D341Med (cell line): ENCODE results near the gene CREB3L4.

Source experiments
- DNase-seq: peaks from one replicate; pipeline ENCODE4 v3.0.0; 2012; ENCODE audit warnings: low spot score

CREB3L4 gene, protein sequence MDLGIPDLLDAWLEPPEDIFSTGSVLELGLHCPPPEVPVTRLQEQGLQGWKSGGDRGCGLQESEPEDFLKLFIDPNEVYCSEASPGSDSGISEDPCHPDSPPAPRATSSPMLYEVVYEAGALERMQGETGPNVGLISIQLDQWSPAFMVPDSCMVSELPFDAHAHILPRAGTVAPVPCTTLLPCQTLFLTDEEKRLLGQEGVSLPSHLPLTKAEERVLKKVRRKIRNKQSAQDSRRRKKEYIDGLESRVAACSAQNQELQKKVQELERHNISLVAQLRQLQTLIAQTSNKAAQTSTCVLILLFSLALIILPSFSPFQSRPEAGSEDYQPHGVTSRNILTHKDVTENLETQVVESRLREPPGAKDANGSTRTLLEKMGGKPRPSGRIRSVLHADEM

DNA sequence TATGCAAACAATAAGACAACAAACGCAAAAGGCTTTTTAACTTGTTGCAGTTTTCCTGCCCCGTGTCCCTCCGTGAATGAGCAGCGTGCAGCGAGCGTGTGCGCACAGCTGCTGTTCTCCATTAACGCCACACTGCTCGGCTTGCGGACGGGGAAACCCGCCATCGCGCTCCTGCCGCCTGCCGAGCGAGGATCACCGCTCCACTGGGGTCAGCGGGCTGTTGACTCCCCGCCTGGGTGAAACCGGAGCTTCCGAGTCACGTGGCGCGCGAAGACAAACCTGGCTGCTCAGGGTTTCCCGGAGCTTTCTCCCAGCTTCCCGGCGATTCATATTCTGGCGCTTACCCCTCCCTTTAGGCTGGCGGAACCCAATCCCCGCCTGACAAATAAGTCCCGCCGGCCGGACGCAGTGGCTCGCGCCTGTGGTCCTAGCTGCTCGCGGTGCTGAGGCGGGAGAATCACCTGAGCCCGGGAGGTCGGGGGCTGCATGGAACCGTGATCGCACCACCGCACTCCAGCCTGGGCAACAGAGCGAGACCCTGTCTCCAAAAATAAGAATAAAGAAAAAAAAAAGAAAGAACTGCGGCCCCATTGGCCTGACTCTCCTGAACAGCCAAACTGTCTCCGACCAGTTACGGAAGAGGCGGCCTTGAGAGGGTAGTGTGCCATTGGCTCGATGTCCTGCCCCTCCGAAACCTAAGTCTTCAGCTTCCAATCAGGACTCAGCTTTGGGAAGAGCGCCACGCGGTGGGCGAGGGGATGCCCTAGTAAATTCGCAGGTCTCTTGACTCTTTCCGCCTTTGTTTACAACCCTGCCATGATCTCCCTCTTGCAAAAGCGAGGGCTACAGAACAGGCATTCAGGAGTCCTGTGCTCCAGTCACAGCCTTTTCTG, at the start of gene CREB3L4:
CREB3L4 (plus strand) TSS at position 796 of the 893 bp plus-strand sequence. CDS start 624 bp downstream, outside the sequence.
- peak; percentile 93 for DNase-seq

DNA sequence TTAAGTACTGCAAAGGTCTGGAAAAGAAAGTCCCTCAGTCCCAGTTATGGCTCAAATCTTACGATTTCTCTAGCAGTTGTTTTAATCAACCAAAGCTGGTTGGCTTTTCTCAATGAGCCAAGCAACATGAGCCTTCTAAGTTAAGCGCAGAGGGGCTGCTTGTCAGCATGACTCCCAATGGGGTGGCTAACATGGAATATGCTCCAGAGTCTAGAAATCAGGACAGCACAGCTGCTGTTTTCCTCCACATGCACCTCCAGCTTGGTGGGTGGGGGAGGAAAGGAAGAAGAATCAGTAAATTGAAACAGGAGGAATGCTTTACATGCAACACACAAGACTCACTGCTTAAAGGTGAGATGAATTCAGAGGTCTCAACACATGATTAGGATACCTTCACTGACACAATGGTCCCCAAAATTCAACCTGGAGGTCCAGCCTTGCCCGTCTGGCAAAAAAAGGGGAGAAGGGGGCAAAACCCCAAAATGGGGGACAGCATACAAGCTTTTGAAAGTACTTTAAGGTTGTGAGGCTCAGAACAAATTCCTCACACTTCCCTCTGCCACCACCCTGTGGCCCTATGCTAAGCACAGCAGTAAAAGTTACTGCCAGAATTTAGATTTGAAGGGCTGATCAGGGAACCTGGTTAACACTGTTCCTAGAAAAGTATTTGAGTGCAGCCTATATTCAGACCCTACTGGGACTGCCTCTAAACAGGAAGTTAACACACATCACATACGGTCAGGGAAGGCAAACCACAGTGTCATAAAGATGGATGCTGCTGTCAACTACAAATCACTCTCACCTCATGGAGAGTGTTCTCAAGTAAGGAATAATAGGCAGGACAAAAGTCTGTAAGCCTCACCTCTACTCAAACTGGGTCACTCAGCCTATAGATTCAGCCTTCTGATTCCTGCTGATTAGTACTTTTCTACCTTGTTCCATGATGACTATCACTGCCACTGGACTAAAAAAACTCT, 47.5 kb upstream of the CREB3L4 start:
- DNase-seq = peak; percentile 37

DNA sequence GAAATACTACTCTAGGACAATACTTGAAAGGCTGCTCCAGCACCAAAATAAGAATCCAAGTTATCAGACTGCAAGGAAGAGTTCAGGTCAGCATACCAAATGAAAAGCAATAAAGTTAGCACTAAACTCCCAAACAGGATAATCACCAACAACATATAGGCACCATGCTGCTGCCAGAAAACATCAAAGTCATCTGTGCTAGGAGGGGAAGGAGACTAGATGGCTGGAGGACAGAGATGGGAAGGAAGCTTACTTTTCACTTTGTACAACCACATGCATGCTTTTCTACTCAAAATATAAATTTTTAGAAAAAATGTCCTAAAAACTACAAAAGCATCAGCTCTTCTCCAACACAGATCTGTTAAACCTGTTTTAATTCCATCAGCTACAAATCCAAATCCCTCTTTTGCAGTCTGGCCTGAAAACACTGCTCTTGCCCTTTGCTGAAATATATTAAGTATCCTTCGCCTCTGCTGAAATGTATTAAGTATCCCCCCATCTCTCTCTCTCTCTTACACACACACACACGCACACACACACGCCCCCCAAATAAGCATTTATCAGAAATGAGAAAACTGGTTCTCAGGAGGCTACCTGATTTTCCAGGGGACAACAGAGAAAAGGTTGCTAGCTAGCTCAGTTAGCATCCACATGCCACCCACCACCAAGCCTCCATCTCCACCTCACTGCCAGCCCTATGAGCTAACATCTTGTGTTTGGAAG, 46.5 kb upstream of the CREB3L4 start:
- no peak for DNase-seq

DNA sequence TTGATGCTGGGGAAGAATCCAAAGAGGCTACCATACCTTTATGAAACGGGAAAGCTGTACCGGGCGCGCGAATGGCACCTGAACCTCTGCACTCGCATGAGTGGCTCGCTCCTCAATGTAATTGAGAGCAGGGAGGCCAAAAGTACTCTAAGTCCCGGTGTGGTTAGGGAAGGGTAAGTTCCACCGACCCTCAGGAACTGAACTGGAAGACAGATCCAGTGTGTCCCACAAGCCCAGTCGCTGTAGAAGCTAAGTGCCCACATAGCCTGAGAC, 46.0 kb upstream of the CREB3L4 start:
- peak; percentile 38 for DNase-seq

DNA sequence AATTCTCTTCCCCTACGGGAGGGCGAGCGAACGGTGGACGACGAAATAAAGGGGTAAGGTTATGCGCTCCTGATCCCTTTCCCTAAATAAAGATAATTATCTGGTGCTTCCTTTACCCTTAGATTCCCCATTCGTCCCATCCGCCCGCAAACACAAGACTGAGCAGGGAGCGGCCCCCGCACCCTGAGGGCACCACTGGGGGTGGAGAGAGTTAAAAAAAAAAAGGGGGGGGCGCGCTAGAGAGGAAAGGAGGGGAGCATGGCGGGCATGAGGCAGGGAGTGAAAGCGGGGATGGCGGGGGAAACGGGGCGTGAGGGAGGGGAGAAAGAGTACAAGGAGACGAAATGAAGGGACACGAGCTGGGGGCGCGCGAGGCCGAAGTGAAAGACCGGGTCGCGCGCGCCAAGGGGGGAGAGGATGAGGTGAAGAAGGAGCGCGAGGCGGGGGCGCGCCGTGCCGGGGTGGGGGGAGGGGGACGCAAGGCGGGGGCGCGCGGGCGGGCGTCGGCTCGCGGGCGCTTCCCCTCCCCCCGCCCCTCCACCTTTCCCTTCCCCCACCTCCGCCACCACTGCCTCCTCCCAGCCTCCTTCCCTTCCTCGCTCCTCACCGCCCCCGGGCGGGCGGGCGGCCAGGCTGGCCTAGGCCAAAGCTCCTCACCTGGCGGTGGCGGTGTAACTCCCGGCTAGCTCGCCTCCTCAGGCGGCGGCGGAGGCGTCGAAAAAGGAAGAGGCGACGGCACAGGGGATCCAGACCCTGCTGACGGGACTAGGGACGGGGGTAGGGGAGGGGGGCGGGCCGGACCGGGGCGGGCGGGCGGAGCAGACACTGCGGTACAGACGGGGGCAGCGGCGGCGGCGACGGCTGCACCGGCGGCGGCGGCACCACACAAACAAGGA, 45.4 kb upstream of the CREB3L4 start:
- peak; percentile 90 for DNase-seq

DNA sequence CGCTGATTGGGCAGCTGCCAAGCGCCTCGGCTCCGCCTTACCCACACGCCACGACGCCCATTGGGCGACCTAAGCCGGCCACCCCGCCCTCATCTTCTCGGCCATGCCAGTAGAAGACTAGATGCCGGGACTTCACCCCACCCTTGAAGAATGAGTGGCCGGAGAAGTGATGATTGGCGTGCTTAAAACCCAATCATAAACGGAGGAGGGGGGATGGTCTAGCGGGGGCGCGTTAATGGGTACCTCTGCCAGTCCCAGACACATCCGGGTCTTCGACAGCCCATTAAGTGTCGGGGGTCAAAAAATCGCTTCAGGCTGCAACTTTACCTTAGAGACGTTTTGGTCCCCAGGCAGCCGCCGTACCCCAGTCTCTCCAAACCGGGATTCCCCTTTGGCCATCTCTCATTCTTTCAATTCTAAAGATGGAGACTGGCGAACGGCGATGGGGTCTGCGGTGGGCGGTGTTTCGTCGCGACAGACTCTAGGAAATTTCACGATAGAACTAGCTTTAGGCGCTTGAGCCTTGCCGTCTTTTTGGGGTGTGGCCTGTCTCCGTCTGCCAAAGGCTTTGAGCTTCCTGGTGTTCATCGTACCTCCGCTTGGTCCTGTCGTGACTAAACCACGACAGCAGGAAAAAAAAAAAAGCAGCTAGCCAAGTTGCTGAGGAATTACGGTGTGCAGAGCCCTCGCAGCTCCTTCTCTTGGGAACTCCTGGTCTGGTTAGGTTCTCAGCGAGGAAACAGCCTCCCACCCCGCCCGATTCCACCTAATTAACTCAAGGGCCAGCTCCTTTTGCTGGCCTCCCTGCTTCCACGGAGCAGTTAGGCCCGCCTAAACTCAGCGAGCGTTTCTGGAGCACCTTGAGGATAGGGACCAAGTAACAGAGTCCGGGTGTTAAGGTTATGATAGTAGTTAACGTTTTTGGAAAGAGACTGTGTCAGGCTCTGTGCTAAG, 44.5 kb upstream of the CREB3L4 start, which contains the start of gene GATAD2B:
GATAD2B (minus strand) TSS at position 1 of the 954 bp plus-strand sequence. CDS start 94,625 bp downstream, outside the sequence.
- peak; percentile 98 for DNase-seq

DNA sequence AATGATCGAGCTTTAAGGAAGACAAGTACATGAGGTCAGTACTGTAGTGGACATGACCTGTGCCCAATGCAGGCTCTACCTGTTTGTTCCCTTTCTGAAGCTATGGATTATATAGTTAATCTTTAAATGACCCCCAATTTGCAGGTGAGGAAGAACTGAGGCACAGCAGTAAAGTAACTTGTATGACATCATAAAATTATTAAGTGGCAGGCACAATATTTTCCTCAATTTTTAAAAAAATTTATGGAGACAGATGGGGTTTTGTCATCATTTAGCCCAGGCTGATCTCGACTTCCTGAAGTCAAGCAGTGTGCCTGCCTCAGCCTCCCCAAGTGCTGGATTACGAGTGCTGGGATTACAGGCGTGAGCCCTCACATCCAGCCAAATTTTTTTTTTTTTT, 41.3 kb upstream of the CREB3L4 start:
- no peak for DNase-seq

DNA sequence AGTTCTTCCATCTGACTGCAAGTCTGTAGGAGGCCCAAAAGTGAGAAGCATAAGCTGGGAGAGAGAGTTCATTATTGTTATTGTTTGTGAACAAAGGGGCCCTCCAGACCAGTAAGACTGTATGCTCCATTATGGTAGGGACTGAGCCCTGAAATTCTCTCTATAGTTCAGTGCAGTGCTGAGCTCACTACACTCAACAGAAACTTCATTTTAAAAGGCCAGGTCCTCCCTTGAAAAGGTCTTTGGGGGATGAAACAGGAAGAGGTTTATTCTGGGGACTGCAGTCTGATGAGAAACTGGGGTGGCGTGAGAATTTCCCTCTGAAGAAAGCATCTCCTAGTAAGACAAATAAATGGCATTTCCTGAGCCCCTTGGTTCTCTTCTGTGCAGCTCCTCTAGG, 39.5 kb upstream of the CREB3L4 start:
- no peak for DNase-seq

DNA sequence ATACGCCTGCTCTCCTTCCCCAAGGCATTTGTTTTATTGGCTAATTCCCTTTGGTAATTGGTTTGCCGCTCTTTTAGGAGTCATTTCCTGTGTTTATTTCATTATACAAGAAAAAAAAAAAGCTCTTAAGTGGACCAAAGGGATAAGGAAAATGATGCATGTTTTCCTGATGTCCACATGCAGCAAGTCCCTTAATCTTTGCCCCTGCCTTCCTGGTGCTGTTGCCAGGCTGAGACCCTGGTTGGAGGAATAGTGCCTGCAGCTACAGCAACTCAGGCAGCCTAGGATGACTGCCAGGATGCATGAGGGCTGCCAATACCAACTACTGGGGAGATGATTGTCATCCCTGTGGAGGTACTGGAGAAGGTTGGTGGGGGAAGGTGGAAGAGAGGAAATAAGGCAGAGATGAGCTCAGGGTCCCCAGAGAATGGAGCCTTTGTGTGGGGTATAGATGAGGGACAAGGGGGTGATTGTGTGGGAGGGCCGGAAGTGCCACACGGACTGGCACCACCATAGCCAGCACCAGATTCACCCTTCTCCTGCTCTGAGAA, 38.8 kb upstream of the CREB3L4 start:
- peak; percentile 14 for DNase-seq

DNA sequence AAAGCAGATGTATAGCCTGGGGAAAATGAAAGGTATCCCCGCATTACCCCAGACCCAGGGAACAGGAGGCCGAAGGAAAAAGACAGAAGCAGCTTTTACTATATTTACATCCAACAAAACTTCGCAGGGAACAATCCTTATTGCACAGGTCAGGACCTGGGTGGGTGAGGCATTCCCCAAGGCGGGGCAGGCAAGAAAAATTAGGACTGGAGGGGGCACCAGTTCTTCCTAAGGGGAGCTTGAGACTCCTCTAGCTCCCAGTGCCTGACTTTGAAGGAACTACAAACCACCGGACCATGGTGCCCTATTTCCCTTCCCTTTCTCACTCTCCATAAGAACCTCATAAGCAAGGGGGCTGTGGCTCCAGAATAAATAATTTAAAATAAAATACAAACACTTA, 38.3 kb upstream of the CREB3L4 start:
- no peak for DNase-seq

DNA sequence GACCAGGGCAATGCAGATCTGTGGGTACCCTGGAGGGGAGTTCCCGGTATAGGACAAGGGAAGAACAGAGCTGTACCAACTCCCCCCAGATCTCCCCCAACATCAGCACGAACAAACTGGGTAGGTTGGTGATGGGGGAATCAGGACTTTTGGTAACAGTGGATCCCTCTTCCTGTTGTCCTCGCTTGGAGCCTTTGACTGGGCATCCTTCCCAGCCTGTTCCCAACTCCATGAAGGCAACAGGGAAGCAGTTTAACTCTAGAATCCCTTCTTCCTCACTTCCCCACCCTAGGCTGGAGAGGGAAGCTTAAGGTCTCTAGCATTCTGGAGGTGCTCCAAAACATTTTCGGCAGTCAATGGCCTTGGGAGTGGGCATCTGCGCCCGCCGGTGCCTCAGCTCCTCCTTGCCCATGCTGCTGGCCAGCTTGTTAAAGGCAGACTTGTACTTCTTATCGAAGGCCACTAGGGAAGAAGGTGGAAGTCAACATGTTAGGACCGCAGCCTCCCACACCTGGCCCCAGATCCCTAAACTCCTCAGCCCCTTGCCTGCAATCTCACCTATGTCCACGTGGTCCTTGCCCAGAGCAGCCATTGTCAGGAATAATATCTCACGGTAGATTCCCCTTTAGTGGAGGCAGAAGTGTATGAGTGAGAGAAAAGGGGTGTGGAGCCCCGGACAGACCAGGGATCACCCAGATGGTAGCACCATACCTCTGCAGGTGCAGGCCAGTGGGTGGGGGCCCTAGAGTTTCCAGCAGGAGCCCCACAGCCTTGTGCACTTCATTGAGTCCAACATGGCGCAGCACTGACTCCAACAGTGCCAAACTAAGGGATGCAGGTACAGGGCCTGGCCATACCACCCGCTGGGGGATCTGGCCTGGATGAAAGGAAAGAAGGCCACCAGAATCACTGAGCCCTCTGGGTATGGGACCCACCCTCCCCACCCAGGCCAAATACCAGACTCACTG, 37.4 kb upstream of the CREB3L4 start:
- DNase-seq = peak; percentile 37

DNA sequence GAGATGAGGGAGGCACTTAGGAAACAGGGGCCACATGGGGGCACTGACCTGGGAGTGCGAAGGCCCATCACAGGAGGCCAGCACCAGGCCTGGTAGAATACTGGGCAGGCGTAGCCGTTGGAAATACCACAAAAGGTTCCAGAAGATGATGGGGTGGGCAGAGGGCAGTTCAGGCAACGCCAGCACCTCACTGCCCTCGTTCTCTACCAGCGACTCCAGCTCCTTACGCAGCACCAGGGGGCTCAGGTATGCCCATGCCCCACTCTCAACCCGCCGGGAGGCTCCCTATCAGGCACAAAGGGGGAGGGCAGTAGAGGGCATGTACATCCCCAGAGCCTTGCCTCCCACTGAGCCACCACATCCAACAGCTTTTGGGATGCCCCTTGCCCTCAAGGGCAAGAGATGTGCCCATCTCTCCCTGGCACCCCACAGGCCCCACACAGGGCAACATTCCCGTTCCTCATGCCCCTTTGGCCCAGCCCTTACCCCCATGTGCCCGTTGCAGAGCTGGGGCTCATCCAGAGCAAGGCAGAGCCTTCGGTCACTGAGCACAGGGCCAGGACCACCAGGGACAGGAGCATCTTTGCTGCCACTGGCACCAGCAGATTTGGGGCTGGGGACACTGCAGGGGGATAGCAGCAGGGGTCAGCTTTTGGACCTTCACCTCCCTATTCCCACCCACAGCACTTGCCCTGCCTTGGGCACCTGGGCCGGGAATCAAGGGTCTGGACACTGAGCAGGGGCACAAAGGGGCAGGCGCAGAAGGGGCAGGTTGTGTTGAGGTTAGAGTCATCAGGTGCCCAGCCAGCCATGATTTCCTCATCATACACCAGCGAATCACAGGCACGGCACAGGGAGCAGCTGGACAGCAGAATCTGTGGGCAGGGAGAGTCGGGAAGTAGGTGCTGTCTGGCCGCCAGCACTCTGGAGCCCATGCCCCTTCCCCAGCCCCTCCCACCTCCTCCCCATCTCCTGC, 35.3 kb upstream of the CREB3L4 start:
- DNase-seq = peak; percentile 21

DNA sequence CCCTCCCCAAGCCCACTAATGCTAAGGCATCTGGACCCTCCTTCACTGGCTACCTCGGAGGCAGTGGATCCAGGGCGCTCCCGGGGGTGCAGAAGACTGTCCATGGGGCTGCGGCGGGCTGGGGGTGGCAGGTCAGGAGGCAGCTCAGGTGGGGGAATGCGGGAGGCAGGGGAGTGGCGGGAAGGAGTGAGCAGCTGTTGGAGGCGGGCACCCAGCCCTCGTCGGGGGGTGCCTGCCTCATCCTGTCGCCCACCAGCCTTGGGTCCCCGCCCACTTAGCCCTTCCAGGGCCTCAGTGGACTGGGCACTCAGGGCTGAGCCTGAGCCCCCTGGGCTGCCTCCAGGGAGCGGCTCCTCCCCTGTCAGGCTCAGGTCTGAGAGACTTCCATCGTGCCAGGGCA, 34.3 kb upstream of the CREB3L4 start:
- DNase-seq = peak; percentile 34

DNA sequence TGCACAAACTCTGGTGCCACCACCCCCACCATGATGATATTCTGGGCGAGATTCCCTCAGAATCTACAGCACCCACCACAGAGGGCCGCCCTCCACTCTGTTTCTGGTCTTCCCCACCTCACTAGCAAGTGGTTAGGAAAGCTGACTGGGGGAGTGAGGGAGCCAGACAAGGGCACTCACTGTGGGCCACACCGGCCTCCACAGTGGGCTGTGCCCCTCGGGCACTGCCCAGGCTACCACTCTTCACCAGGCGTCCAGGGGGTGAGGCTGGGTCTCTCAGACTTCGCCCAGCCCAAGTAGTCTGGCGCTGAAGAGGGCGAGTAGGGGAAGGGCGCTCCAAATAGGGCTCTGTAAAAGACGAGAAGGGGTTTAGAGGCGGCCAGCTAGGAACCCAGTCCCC, 33.7 kb upstream of the CREB3L4 start:
- peak; percentile 30 for DNase-seq

DNA sequence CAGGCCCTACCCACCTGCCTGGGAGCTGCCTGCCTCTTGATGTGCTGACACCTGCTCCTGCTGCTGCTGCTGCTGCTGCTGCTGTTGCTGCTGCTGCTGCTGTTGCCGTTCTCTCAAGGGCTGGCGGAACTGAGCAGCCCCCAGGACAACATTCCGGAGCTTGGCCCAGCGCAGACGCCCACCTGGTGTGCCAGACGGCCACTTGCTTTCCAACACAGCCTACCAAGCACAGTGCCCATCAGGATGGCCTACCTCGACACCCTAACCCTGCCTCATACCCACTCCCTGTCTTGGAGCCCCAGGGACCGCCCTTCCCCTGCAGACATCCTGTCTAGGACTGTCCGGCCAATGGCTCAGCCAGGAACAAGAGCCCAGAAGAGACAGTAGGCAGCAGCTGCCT, 33.0 kb upstream of the CREB3L4 start:
- DNase-seq = peak; percentile 24
